Activated T-cell treated with anti-CD3 and anti-CD28 coated beads for 4 hours (primary cell): ENCODE results near the gene DCUN1D2.
"Not testable (repeated sequence)": the region's sequence is repeated elsewhere in the genome, so short reads cannot be mapped to it uniquely, and the experiment has no call there.

Experiments used
- DNase-seq: peaks from one replicate; pipeline ENCODE4 v3.0.0-alpha.2; 2020

DCUN1D2 gene

GRCh38 chr13:113489171-113489548, 1.4 kb downstream of the DCUN1D2 start:
- no peak for DNase-seq

- DNase-seq: no peak
These were observed 2.2 kb downstream of the DCUN1D2 start for GRCh38 chr13:113488283-113488682.

- no peak for DNase-seq
These were observed 3.8 kb downstream of the DCUN1D2 start for GRCh38 chr13:113486698-113487097.

- no peak for DNase-seq
These were observed 5.0 kb downstream of the DCUN1D2 start for GRCh38 chr13:113485545-113485944.

- DNase-seq: no peak
These were observed 6.8 kb downstream of the DCUN1D2 start for GRCh38 chr13:113483504-113484293.

GRCh38 chr13:113483081-113483480, 7.4 kb downstream of the DCUN1D2 start:
- DNase-seq: no peak

- no peak for DNase-seq
These were observed 11.3 kb downstream of the DCUN1D2 start for GRCh38 chr13:113479179-113479578.

- no peak for DNase-seq
These were observed 12.8 kb downstream of the DCUN1D2 start for GRCh38 chr13:113477724-113478123.

- no peak for DNase-seq
These were observed 13.7 kb downstream of the DCUN1D2 start for GRCh38 chr13:113476811-113477210.

GRCh38 chr13:113475911-113476310, 14.6 kb downstream of the DCUN1D2 start:
- DNase-seq: no peak

GRCh38 chr13:113475280-113475679, 15.2 kb downstream of the DCUN1D2 start:
- DNase-seq: no peak

GRCh38 chr13:113474179-113474578, 16.3 kb downstream of the DCUN1D2 start:
- DNase-seq: no peak

GRCh38 chr13:113472355-113473025, 18.0 kb downstream of the DCUN1D2 start:
- no peak for DNase-seq

- DNase-seq: no peak
These were observed 18.7 kb downstream of the DCUN1D2 start for GRCh38 chr13:113471844-113472243.

- not testable (repeated sequence) for DNase-seq
These were observed 19.8 kb downstream of the DCUN1D2 start for GRCh38 chr13:113470635-113471163.

- DNase-seq: no peak
These were observed 20.4 kb downstream of the DCUN1D2 start for GRCh38 chr13:113470073-113470472.

GRCh38 chr13:113469582-113469981, 20.9 kb downstream of the DCUN1D2 start:
- no peak for DNase-seq

- DNase-seq: no peak
These were observed 21.9 kb downstream of the DCUN1D2 start for GRCh38 chr13:113468472-113469201.

- DNase-seq: no peak
These were observed 22.5 kb downstream of the DCUN1D2 start for GRCh38 chr13:113468029-113468428.

GRCh38 chr13:113466383-113466782, 24.1 kb downstream of the DCUN1D2 start:
- DNase-seq: no peak

GRCh38 chr13:113465300-113465699, 25.2 kb downstream of the DCUN1D2 start:
- no peak for DNase-seq

GRCh38 chr13:113464476-113464875, 26.0 kb downstream of the DCUN1D2 start:
- DNase-seq: no peak

- no peak for DNase-seq
These were observed 29.3 kb downstream of the DCUN1D2 start for GRCh38 chr13:113461022-113461751.
